CD4-positive, alpha-beta memory T cell (primary cell): ENCODE data around the gene TMEM198. TPM values are rescaled to one million over a fixed set of nuclear protein-coding genes. Genes with fewer than 3 reads are reported as not detected.

Experiments used
- CTCF ChIA-PET: fragments of 350-600 bp; sonication (Branson Sonifier 250); formaldehyde crosslinking; loops from one replicate; lab custom pipeline; 2021; ENCODE audit warnings: inconsistent platforms; ENCODE audit not compliant: partially characterized antibody; lab: Charles Lee
- POLR2A ChIA-PET: fragments of 350-600 bp; sonication (Branson Sonifier 250); formaldehyde crosslinking; loops from one replicate; lab custom pipeline; 2021; ENCODE audit not compliant: partially characterized antibody; lab: Charles Lee
- DNase-seq, 5 donors: peaks; one replicate each; pipeline versions ENCODE4 v3.0.0 to v3.0.0-alpha.2; 2020 to 2022; ENCODE audit warnings: mixed read lengths in 1 of 5
- H3K27ac ChIP-seq: one replicate; pipeline ENCODE4 v1.7.0; 2013; ENCODE audit warnings: low read depth, low read length
- H3K27me3 ChIP-seq: 2 replicates; pipeline ENCODE4 v1.7.0; 2013; ENCODE audit warnings: mild to moderate bottlenecking, low read length, moderate library complexity; ENCODE audit not compliant: insufficient read depth
- H3K36me3 ChIP-seq: 2 replicates; pipeline ENCODE4 v1.7.0; 2013; ENCODE audit warnings: mild to moderate bottlenecking, low read length, moderate library complexity; ENCODE audit not compliant: insufficient read depth
- H3K4me1 ChIP-seq: 2 replicates; pipeline ENCODE4 v1.7.0; 2013; ENCODE audit warnings: mild to moderate bottlenecking, low read length, moderate library complexity; ENCODE audit not compliant: insufficient read depth
- H3K4me3 ChIP-seq, 2 donors: one replicate each; pipeline ENCODE4 v1.7.0; 2013; ENCODE audit warnings: low read length in 2 of 2, mild to moderate bottlenecking in 1 of 2
- H3K9me3 ChIP-seq, 2 donors: one replicate each; pipeline ENCODE4 v1.7.0; 2013; ENCODE audit warnings: low read length in 2 of 2, control low read depth in 1 of 2; ENCODE audit not compliant: control insufficient read depth in 1 of 2
- H3K27ac Mint-ChIP-seq, 7 donors: one replicate each; pipeline ENCODE4 v1.8.0; 2020 to 2021; ENCODE audit warnings: mixed read lengths in 7 of 7, mild to moderate bottlenecking in 6 of 7, inconsistent platforms in 3 of 7, moderate library complexity in 3 of 7
- H3K27me3 Mint-ChIP-seq, 2 donors: one replicate each; pipeline ENCODE4 v1.8.0; 2020 to 2021; ENCODE audit warnings: mixed read lengths in 2 of 2
- H3K36me3 Mint-ChIP-seq, 2 donors: one replicate each; pipeline ENCODE4 v1.8.0; 2020 to 2021; ENCODE audit warnings: mixed read lengths in 2 of 2, inconsistent platforms in 1 of 2, mild to moderate bottlenecking in 1 of 2
- H3K4me1 Mint-ChIP-seq, 4 donors: one replicate each; pipeline ENCODE4 v1.8.0; 2020 to 2021; ENCODE audit warnings: mixed read lengths in 4 of 4, mild to moderate bottlenecking in 1 of 4
- H3K4me3 Mint-ChIP-seq, 8 donors: one replicate each; pipeline ENCODE4 v1.8.0; 2020 to 2021; ENCODE audit warnings: mixed read lengths in 8 of 8, mild to moderate bottlenecking in 7 of 8, moderate library complexity in 6 of 8, inconsistent platforms in 3 of 8
- H3K9me3 Mint-ChIP-seq, 8 donors: one replicate each; pipeline ENCODE4 v1.8.0; 2020 to 2021; ENCODE audit warnings: mixed read lengths in 8 of 8, mild to moderate bottlenecking in 5 of 8, inconsistent platforms in 3 of 8, moderate library complexity in 1 of 8
- intact Hi-C: fragments of 100-400 bp; cut with micrococcal nuclease; formaldehyde crosslinking; loops from one replicate; pipeline ENCODE4 v1.15.1; 2023
- polyA plus RNA-seq, 2 donors: library from polyadenylated mRNA; unstranded; fragments of 300-500 nt; fragmentation: Illumina TruSeq; gene quantifications; one replicate each; pipeline ENCODE4 v1.2.3, GENCODE V29; 2021
- total RNA-seq, 2 experiments: library from RNA; stranded (reverse); gene quantifications; one replicate each; pipeline ENCODE4 v1.2.3, GENCODE V29; 2021

TMEM198 gene
- total and polyA plus RNA-seq, 4 experiments from 2014 or later: 0.67 to 0.76 TPM; not detected in 2

DNA sequence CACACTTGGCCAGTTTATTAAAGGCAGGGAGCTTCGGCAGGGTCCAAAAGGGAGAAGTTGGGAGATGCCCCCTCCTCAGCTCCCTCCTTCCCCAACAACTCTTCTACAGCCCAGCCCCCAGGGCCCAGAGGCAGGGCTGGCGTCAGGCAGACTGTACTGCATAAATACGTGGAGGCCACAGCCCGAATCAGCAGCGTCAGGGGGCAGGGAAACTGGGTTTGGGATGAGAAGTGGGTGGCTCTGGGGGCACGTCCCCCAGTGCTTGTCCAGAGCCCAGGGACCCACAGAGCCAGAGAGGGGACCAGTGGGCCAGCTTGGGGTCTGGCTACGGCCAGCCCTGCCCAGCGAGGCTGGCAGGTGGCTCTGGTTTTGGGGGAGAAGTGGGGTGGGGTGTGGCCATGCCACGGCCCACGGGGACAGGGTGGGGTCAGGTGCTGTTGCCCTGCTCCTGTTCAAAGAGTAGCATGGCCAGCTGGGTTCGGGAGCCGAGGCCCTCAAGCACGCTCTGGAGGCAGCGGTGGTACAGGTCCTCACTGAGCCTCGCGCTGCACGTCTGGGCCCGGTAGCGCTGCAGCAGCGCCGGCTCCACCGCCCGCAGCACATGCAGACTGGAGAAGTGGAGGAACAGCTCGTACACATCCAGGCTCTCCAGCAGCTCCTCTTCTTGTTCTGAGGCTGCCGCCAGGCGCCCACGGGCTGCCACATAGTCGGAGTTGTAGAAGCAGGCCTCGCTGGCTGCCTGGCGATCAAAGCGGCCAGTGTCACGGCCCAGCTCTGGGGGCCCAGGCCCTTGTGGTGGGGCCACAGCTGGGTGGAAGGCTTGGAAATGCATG lies 4.7 kb upstream of the TMEM198 start:
- DNase-seq: no peak
- H3K27ac ChIP-seq: no peak overlapping the region
- CTCF ChIA-PET: interaction anchor here (1.5 to 8.5 kb wide), 7 partner anchors 10 to 104 kb away, joined by 3 to 73 read pairs (median 20); partner anchors contain the start of genes GMPPA and STK11IP
- H3K9me3 Mint-ChIP-seq: no peaks in the 10 kb centered on the region
- H3K27ac Mint-ChIP-seq: no peak overlapping the region
- H3K4me3 Mint-ChIP-seq: no peak overlapping the region
- H3K27me3 Mint-ChIP-seq: peaks cover 2 to 7% of the 10 kb centered on the region in 2 donors
- H3K4me3 ChIP-seq: no peak overlapping the region
- no peaks in the 10 kb centered on the region for H3K36me3 ChIP-seq
- no peaks in the 10 kb centered on the region for H3K9me3 ChIP-seq
- peaks cover 0 to 3% of the 10 kb centered on the region in 2 donors for H3K36me3 Mint-ChIP-seq
- no peaks in the 10 kb centered on the region for H3K27me3 ChIP-seq
- peaks cover 16% of the 10 kb centered on the region for H3K4me1 ChIP-seq
- POLR2A ChIA-PET: interaction anchor here (2.3 kb wide), 1 partner anchor 58 kb away, joined by 9 read pairs; the partner anchor contains the start of gene STK11IP
- H3K4me1 Mint-ChIP-seq: peaks cover 10 to 22% (median 16%) of the 10 kb centered on the region in 4 donors
- intact Hi-C loops: no loop called here

DNA sequence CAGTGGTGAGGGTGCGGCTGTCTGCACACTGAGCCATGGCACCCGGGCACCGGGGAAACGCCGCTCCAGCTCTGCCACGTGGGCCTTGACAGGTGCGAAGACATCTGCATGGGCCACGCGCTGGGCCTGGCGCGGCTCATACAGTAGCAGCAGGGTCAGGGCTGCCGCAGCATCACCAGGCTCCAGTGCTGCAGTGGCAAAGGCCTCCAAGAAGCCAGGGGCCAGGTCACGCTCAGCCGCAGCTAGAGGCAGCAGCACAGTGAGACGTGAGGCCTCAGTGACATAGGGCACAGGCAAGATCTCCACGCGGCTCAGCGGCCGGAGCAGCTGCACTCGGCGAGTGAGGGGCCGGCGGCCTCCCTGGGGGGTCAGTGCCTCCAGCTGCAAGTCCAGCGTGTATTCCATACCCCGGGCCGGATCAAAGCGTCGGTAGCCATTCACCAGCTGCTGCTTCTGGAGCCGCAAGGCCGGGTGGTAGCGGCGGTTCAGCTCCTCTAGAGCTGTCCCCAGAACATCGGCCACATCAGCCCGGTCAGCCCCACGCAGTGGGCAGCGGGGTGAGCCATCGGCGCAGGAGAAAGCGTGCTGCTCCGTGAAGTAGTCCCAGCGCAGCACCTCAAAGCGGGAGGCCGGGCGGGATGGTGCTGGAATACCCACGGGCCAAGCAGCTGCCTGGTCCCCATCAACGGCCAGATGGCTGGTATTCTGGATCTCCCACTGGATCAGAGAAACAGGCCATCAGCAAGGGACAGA lies 3.7 kb upstream of the TMEM198 start:
- Mint-ChIP-seq H3K27me3 (peaks cover 2 to 7% of the 10 kb centered on the region in 2 donors), H3K4me1 (peaks cover 15 to 32% (median 23%) of the 10 kb centered on the region in 4 donors), H3K9me3 (no peaks in the 10 kb centered on the region), H3K27ac (no peak overlapping the region), H3K36me3 (peaks cover 0 to 10% of the 10 kb centered on the region in 2 donors), H3K4me3 (no peak overlapping the region)
- Histone ChIP-seq H3K9me3 (no peaks in the 10 kb centered on the region), H3K27ac (no peak overlapping the region), H3K27me3 (no peaks in the 10 kb centered on the region), H3K36me3 (no peaks in the 10 kb centered on the region), H3K4me3 (no peak overlapping the region), H3K4me1 (peaks cover 21% of the 10 kb centered on the region)
- DNase-seq: no peak
- CTCF ChIA-PET: interaction anchor here (1.1 to 8.5 kb wide), 17 partner anchors 11 to 166 kb away, joined by 3 to 73 read pairs (median 10); partner anchors contain the start of genes GMPPA and STK11IP
- intact Hi-C loops: loop anchor here (5.0 kb wide), 1 partner anchor 263 kb away; the partner anchor contains the start of gene DNAJB2
- POLR2A ChIA-PET: interaction anchor here (2.3 kb wide), 1 partner anchor 57 kb away, joined by 9 read pairs; the partner anchor contains the start of gene STK11IP

DNA sequence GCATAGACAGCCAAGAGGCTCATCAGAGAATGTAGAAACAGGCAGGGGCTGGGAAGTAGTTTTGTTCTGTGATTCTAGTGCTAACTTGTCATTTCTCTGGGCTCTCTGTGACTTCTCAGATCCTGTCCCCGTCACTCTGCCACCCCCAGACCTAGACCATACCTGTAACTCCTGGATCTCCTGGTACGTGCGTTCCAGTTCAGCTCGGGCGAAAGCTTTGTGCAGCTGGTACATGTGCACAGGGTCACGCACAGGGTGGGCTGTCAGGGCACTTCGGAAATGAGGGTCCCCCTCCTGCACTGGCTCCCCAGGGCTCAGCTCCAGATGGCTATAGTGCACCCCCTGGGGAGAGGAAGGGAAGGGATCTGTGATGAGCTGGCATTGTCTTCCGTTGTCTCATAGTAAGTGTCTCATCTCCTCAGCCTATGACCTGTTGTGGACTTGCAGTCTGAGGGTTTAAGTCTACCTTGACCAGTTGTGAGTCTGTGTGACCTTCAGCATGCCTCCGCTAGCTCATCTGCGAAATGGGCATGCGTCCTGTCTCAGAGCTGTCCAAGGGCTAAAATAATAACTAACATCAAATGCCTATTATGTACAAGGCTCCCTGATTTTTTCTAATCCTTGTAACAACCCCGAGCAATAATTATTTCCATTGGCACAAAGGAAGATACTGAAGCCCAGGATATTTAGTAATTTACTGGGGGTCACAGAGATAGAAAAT lies 2.9 kb upstream of the TMEM198 start:
- Mint-ChIP-seq H3K4me1 (peaks cover 15 to 34% (median 23%) of the 10 kb centered on the region in 4 donors), H3K27me3 (peaks cover under 1 to 2% of the 10 kb centered on the region in 2 donors), H3K4me3 (peak overlapping the region; percentile 22 to 92 (median 67)), H3K27ac (peak overlapping the region in 1 of 7 donors; percentile 3), H3K9me3 (no peaks in the 10 kb centered on the region), H3K36me3 (peaks cover 0 to 10% of the 10 kb centered on the region in 2 donors)
- intact Hi-C loops: loop anchor here (1.0 to 5.0 kb wide), 2 partner anchors 19 to 264 kb away; partner anchors contain the start of gene DNAJB2
- Histone ChIP-seq H3K36me3 (no peaks in the 10 kb centered on the region), H3K4me1 (peaks cover 21% of the 10 kb centered on the region), H3K9me3 (no peaks in the 10 kb centered on the region), H3K4me3 (no peak overlapping the region), H3K27me3 (no peaks in the 10 kb centered on the region), H3K27ac (no peak overlapping the region)
- POLR2A ChIA-PET: interaction anchor here (0.7 to 5.0 kb wide), 3 partner anchors 20 to 56 kb away, joined by 3 to 27 read pairs (median 9); partner anchors contain the start of genes GMPPA and STK11IP
- CTCF ChIA-PET: interaction anchor here (0.7 to 8.5 kb wide), 31 partner anchors 12 to 167 kb away, joined by 3 to 73 read pairs (median 4); partner anchors contain the start of genes GMPPA and STK11IP
- no peak for DNase-seq

DNA sequence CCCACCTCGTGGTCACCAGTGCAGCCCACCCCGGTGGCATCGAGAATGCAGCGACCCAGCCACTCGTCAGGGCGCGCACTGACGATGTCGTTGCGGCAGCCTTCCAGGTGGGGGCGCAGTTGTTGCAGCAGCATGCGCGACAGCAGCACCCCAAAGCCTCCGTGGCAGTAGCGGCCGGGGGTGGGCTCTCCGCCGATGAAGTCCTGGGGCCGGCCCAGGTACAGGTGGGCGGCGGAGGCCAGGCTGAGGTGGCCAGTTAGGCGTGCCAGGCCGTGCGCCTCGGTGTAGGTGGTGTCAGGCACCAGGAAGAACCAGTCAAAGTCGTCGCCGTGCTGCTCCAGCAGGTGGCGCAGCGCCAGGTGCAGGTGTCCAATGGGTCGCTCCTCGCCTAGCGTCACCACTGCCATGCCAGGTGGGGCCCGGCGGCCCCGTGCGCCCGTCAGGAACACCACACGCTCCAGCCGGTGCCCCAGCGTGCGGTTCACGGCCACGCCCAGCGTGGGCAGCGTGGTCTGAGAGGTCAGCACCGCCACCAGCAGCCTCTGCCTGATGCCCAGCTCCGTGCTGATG lies 2.1 kb upstream of the TMEM198 start:
- POLR2A ChIA-PET: interaction anchor here (0.6 to 5.0 kb wide), 5 partner anchors 19 to 1068 kb away, joined by 3 to 27 read pairs (median 9); partner anchors contain the start of genes GMPPA and STK11IP
- H3K27ac Mint-ChIP-seq: peak overlapping the region in 3 of 7 donors; percentile 3 to 84 (median 25)
- H3K27me3 ChIP-seq: no peaks in the 10 kb centered on the region

DNA sequence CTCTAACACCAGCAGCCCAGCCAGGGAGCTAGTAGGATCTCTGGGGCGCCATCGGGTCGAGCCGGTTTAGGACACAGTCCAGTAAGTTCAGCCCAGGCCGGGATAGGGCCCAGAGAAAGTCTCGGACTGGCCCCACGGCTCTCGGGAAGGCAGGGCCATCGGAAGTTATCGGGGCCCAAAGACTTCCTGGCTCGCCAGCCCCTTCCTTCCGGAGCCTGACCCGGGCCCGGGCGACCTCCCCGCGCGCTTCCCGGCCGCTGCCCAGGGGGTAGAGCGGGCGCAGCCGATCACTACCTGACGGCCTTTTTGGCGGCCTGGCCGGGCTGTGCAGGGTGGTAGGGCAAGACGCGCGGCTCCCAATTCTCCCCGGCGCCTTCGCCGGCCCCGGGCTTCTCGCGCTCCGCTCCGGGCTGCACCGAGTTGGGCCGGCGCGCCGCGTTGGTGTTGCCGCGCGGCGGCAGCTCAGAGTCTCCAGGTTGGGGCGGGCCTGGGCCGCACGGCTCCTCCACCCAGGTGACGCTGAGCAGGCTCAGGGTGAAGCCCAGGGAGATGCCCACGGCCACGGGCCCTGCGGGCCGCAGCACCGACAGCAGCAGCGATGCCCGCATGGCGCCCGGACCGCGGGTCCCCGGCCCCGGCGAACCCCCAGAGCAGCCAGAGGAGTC lies 765 bp upstream of the TMEM198 start:
- DNase-seq: no peak
- H3K36me3 ChIP-seq: no peaks in the 10 kb centered on the region
- H3K27ac ChIP-seq: peak overlapping the region; percentile 62
- Mint-ChIP-seq H3K36me3 (peaks cover 0 to 10% of the 10 kb centered on the region in 2 donors), H3K4me1 (peaks cover 15 to 34% (median 23%) of the 10 kb centered on the region in 4 donors), H3K9me3 (no peaks in the 10 kb centered on the region), H3K4me3 (peak overlapping the region; percentile 75 to 92 (median 86)), H3K27ac (peak overlapping the region; percentile 61 to 93 (median 86)), H3K27me3 (peaks cover 0 to 5% of the 10 kb centered on the region in 2 donors)
- H3K9me3 ChIP-seq: no peaks in the 10 kb centered on the region
- ChIA-PET CTCF (interaction anchor here (0.6 to 8.5 kb wide), 7 partner anchors 10 to 100 kb away, joined by 3 to 73 read pairs (median 5); no protein-coding TSS in a partner anchor), POLR2A (interaction anchor here (0.5 to 5.0 kb wide), 6 partner anchors 9 to 1314 kb away, joined by 3 to 27 read pairs (median 7); partner anchors contain the start of genes GMPPA, OBSL1 and STK11IP)
- H3K4me3 ChIP-seq: peak overlapping the region; percentile 29 to 75
- peaks cover 21% of the 10 kb centered on the region for H3K4me1 ChIP-seq
- intact Hi-C loops: loop anchor here (1.0 to 5.0 kb wide), 5 partner anchors 9 to 266 kb away; partner anchors contain the start of genes DNAJB2, GMPPA and STK11IP
- H3K27me3 ChIP-seq: no peaks in the 10 kb centered on the region

More for the DNA sequence above, 2.1 kb upstream of the TMEM198 start:
- Histone ChIP-seq H3K9me3 (no peaks in the 10 kb centered on the region), H3K4me3 (peak overlapping the region; percentile 31 to 79), H3K4me1 (peaks cover 21% of the 10 kb centered on the region), H3K27ac (no peak overlapping the region), H3K36me3 (no peaks in the 10 kb centered on the region)
- peak; percentile 85 to 93 (median 89) for DNase-seq
- Mint-ChIP-seq H3K36me3 (peaks cover 0 to 10% of the 10 kb centered on the region in 2 donors), H3K4me3 (peak overlapping the region; percentile 64 to 92 (median 85)), H3K9me3 (no peaks in the 10 kb centered on the region), H3K4me1 (peaks cover 15 to 34% (median 23%) of the 10 kb centered on the region in 4 donors), H3K27me3 (peaks cover 0 to 5% of the 10 kb centered on the region in 2 donors)
- CTCF ChIA-PET: interaction anchor here (0.6 to 8.5 kb wide), 29 partner anchors 11 to 928 kb away, joined by 3 to 73 read pairs (median 5); partner anchors contain the start of genes GMPPA and STK11IP
- intact Hi-C loops: loop anchor here (1.0 to 5.0 kb wide), 2 partner anchors 19 to 264 kb away; partner anchors contain the start of gene DNAJB2
